Ectodermal cell (in vitro differentiated cells): Measurements from ENCODE around the gene ACHE.
"Not testable (repeated sequence)": the region's sequence is repeated elsewhere in the genome, so short reads cannot be mapped to it uniquely, and the experiment has no call there.

ENCODE experiments used
- H3K27ac ChIP-seq: 2 replicates; pipeline ENCODE4 v1.7.0; 2013; ENCODE audit warnings: mild to moderate bottlenecking, low read depth, low read length; ENCODE audit not compliant: insufficient read depth, poor library complexity, severe bottlenecking
- H3K27me3 ChIP-seq: 2 replicates; pipeline ENCODE4 v1.7.0; 2013; ENCODE audit warnings: mild to moderate bottlenecking, low read length; ENCODE audit not compliant: insufficient read depth, control insufficient read depth, poor library complexity, severe bottlenecking
- H3K36me3 ChIP-seq: one replicate; pipeline ENCODE4 v1.7.0; 2013; ENCODE audit warnings: low read length; ENCODE audit not compliant: control insufficient read depth, insufficient read depth
- H3K4me1 ChIP-seq: one replicate; pipeline ENCODE4 v1.7.0; 2013; ENCODE audit warnings: low read length; ENCODE audit not compliant: control insufficient read depth, insufficient read depth
- H3K4me3 ChIP-seq: 2 replicates; pipeline ENCODE4 v1.7.0; 2013; ENCODE audit warnings: low read depth, low read length, control low read depth; ENCODE audit not compliant: insufficient read depth
- H3K9me3 ChIP-seq: 2 replicates; pipeline ENCODE4 v1.7.0; 2013; ENCODE audit warnings: mild to moderate bottlenecking, low read length, moderate library complexity; ENCODE audit not compliant: control insufficient read depth
- WGBS, 2 experiments: methylation state at CpG; one replicate each; pipeline ENCODE4 v1.1.7; 2013; ENCODE audit warnings: missing lambda C conversion rate in 2 of 2; 5-methylcytosine and 5-hydroxymethylcytosine counted together

Gene ACHE

DNA sequence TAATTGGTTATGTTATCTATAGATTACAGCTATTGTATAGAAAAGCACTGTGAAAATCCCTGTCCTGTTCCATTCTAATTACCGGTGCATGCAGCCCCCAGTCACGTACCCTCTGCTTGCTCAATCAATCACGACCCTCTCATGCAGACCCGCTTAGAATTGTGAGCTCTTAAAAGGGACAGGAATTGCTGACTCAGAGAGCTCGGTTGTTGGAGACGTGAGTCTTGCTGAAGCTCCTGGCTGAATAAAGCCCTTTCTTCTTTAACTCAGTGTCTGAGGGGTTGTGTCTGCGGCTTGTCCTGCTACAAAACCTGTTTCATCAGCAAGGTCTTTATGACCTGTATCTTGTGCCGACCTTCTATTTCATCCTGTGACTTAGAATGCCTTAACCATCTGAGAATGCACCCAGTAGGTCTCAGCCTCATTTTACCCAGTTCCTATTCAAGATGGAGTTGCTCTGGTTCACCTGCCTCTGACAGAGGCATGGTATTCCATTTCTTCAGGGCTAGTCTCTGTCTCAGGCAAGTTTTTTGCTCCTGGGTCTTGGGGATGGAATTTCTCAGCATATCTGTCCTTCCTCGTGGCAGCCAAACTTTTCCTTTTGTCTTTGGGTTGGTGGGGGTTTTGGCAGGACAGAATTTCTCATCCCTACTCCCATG, 24.2 kb upstream of the ACHE start:
- H3K27ac ChIP-seq = not testable (repeated sequence)

DNA sequence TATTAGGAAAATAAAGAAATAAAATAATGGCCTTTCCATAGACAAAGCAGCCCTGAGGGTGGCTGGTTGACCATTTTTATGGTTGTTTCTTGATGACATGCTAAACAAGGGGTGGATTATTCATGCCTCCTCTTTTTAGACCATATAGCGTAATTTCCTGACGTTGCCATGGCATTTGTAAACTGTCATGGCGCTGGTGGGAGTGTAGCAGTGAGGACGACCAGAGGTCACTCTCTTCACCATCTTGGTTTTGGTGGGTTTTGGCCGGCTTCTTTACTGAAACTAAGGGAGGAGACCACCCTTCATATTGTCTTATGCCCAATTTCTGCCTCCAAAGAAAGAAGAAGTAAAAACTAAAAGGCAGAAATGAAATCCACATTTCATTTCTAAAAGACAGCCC, 23.6 kb upstream of the ACHE start:
- not testable (repeated sequence) for H3K27me3 ChIP-seq, H3K36me3 ChIP-seq, H3K4me3 ChIP-seq, H3K27ac ChIP-seq, H3K9me3 ChIP-seq, H3K4me1 ChIP-seq
- WGBS, 2 experiments = 97 to 98% methylated on average over 5 of the region's 5 CpGs

More for the DNA sequence above, 24.2 kb upstream of the ACHE start:
- not testable (repeated sequence) for H3K27me3 ChIP-seq, H3K4me1 ChIP-seq, H3K4me3 ChIP-seq, H3K9me3 ChIP-seq, H3K36me3 ChIP-seq
- 92% methylated on average over 9 of the region's 9 CpGs for WGBS, 2 experiments

DNA sequence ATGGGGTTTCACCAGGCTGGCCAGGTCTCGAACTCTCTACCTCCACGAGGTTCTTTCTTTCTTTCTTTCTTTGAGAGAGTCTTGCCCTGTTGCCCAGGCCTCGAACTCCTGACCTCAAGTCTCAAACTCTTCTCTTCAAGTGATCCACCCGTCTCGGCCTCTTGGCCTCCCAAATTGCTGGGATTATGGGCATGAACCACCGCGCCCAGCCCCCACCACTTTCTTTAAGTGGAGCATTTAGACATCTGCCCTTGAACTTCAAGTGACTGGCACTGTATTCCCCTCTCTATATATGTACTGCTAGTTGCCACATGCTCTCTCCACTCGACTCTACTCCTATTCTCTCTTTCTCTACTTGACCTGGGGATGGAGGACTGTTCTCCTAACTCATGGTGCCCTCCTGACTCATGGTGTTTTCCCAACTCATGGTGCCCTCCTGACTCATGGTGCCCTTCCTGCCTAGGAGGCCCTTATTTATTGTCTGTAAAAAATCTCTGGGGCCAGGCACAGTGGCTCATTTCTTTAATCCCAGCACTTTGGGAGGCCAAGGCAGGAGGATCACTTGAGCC, 19.3 kb upstream of the ACHE start:
- Histone ChIP-seq H3K4me3 (no peak overlapping the region), H3K4me1 (no peaks in the 10 kb centered on the region), H3K9me3 (no peaks in the 10 kb centered on the region), H3K27ac (no peak overlapping the region), H3K27me3 (no peaks in the 10 kb centered on the region), H3K36me3 (no peaks in the 10 kb centered on the region)
- 83 to 88% methylated on average over 8 of the region's 8 CpGs for WGBS, 2 experiments

DNA sequence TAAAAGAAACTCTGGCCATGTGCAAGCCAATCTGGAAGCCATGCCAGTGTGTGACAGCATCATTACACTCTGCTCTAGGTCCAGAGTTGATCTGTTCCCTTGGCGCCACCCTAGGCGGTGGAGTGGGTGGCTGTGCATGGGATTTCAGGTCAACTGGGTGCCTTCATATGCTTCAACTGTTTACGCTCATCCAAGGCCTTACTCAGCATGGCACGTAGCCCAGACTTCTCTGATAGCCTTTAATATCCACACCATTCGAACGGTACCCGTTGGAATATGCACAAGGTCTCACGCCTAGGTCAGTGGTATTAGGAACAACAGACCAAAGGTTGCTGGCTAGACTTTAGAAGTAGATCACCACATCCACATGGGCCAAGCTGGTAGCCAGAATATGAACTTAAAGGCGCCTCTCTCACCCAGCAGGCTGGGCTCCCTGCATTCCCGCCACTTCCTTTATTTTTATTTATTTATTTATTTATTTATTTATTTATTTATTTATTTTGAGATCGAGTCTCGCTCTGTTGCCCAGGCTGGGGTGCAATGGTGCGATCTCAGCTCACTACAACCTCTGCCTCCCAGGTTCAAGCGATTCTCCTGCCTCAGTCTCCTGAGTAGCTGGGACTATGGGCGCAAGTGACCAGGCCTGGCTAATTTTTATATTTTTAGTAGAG, 18.7 kb upstream of the ACHE start:
- H3K27ac ChIP-seq = no peak overlapping the region
- H3K36me3 ChIP-seq = no peaks in the 10 kb centered on the region
- H3K4me3 ChIP-seq = no peak overlapping the region
- H3K9me3 ChIP-seq = no peaks in the 10 kb centered on the region
- H3K4me1 ChIP-seq = no peaks in the 10 kb centered on the region
- 87 to 90% methylated on average over 13 to 14 of the region's 15 CpGs for WGBS, 2 experiments
- H3K27me3 ChIP-seq = no peaks in the 10 kb centered on the region

DNA sequence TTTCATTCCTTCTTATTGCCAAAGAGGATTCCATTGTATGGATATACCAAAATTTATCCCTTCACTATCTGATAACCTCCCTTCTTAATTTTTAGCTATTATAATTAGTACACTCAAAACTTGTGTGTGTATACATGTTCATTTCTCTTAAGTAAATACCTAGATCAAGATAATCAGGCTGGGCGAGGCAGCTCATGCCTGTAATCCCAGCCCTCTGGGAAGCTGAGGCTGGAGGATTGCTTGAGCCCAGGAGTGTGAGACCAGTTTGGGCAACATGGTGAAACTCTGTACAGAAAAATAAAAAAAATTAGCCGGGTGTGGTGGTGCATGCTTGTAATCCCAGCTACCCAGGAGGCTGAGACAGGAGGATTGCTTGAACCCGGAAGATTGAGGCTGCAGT, 15.8 kb upstream of the ACHE start:
- Histone ChIP-seq H3K4me3 (no peak overlapping the region), H3K9me3 (no peaks in the 10 kb centered on the region), H3K36me3 (no peaks in the 10 kb centered on the region), H3K4me1 (no peaks in the 10 kb centered on the region), H3K27me3 (no peaks in the 10 kb centered on the region), H3K27ac (no peak overlapping the region)
- WGBS, 2 experiments = 93 to 95% methylated on average over 3 of the region's 3 CpGs

DNA sequence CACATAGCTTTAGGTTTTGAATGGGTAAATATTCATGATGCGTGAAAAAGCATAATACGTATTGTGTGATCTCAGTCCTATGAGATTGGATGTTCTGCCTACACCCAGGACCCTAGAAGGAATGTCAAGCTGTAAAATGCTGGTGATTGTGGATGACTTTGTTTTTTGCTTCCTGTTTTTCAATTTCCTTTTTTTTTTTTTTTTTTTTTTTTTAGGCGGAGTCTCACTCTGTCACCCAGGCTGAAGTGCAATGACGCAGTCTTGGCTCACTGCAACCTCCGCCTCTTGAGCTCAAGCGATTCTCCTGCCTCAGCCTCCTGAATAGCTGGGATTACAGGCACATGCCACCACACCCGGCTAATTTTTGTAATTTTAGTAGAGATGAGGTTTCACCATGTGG, 14.8 kb upstream of the ACHE start:
- H3K4me3 ChIP-seq, H3K27me3 ChIP-seq, H3K36me3 ChIP-seq, H3K9me3 ChIP-seq, H3K4me1 ChIP-seq, H3K27ac ChIP-seq: not testable (repeated sequence)
- 88 to 98% methylated on average over 7 of the region's 7 CpGs for WGBS, 2 experiments

DNA sequence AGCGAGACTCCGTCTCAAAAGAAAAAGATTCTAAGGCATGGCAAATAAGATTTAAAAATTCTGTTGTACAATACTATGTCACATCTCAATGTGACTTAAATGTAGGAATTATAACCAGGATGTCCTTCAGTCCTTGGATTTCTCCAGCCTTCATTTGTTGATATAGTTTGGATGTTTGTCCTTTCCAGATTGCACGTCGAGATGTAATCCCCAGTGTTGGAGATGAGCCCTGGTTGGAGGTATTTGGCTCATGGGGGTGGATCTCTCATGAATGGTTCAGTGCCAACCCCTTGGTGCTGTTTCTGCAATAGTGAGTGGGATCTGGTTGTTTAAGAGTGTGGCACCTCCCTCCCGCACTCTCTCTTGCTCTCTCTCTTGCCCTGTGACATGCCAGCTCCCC, 12.8 kb upstream of the ACHE start:
- Histone ChIP-seq H3K27ac (no peak overlapping the region), H3K36me3 (no peaks in the 10 kb centered on the region), H3K4me3 (no peak overlapping the region), H3K9me3 (no peaks in the 10 kb centered on the region), H3K4me1 (no peaks in the 10 kb centered on the region), H3K27me3 (no peaks in the 10 kb centered on the region)
- WGBS, 2 experiments = 95 to 98% methylated on average over 5 of the region's 5 CpGs

DNA sequence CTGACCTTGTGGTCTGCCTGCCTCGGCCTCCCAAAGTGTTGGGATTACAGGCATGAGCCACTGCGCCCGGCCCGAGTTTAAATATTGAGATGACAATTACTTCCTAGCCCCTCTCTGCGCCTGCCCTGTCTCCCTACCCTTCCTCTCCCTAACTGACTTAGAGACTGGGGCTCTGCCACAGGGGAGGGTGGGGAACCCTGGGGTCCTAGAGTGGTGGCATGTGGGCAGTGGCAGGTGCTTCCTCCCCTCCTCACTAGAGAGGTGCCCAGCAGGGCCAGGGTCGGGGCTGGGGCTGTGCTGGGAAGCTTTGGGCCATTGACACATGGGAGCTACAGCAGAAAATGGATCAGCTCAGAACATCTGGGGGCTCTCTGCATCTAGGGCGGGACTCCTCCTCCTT, 7.0 kb upstream of the ACHE start:
- H3K27ac ChIP-seq = no peak overlapping the region
- H3K36me3 ChIP-seq = no peaks in the 10 kb centered on the region
- no peak overlapping the region for H3K4me3 ChIP-seq
- H3K27me3 ChIP-seq = peaks cover 4% of the 10 kb centered on the region
- WGBS, 2 experiments = 85 to 91% methylated on average over 6 to 7 of the region's 7 CpGs
- H3K9me3 ChIP-seq = no peaks in the 10 kb centered on the region
- no peaks in the 10 kb centered on the region for H3K4me1 ChIP-seq

DNA sequence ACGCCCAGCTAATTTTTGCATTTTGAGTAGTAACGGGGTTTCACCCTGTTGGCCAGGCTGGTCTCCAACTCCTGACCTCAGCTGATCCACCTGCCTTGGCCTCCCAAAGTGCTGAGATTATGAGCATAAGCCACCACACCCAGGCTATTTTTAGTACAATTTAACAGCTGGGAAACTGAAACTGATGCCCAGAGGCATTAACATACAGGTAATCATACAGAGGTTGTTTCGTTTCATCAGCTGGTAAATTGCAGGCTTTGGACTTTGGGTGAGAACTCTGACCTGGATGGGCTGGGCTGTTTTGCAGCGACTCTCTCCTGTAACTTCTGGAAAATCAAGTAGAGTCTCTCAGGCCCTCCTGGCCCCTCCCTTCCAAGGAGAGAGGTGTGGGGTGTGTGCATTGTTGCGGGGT, 6.2 kb upstream of the ACHE start:
- WGBS, 2 experiments = 88 to 94% methylated on average over 4 to 5 of the region's 5 CpGs
- Histone ChIP-seq H3K36me3 (no peaks in the 10 kb centered on the region), H3K27ac (no peak overlapping the region), H3K4me3 (no peak overlapping the region), H3K4me1 (no peaks in the 10 kb centered on the region), H3K27me3 (peaks cover 12% of the 10 kb centered on the region), H3K9me3 (no peaks in the 10 kb centered on the region)

DNA sequence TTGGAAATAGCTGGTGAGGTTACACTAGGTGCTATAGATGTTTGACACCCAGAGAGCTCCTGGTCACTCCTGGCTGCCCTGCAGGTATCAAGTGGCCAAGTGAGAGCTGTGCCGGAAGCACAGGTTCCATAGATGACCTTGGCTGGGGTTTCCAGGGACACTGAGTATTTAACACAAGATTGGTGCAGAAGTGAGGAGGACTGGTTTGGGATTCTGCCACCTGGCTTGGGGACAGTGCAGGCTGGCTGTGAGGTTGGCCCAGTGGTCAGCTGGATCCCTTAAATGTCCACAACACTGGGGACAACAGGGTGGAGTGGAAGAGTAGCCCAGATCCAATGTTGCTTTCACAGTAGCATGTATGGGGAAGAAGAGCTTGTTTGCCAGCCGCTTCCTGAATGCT, 5.3 kb upstream of the ACHE start:
- Histone ChIP-seq H3K9me3 (no peaks in the 10 kb centered on the region), H3K27me3 (peaks cover 21% of the 10 kb centered on the region), H3K36me3 (no peaks in the 10 kb centered on the region), H3K4me1 (no peaks in the 10 kb centered on the region), H3K27ac (no peak overlapping the region), H3K4me3 (no peak overlapping the region)
- 97 to 100% methylated on average over 1 to 2 of the region's 2 CpGs for WGBS, 2 experiments
